Cardiac fibroblast (primary cell): ENCODE data around the gene CCZ1B.
"Not testable (repeated sequence)": the region's sequence is repeated elsewhere in the genome, so short reads cannot be mapped to it uniquely, and the experiment has no call there.

Source experiments
- DNase-seq, 2 donors: peaks; one replicate each; pipeline versions ENCODE4 v3.0.0 to v3.0.0-alpha.2; 2010; ENCODE audit warnings: low read depth in 2 of 2
- H3K4me3 ChIP-seq, 2 donors: replicated peaks in 1 of 2; 1 replicate in 1 of 2; 2 replicates in 1 of 2; pipeline ENCODE4 v1.5.1; 2011; ENCODE audit warnings: low read depth in 2 of 2, low read length in 2 of 2, mild to moderate bottlenecking in 2 of 2, moderate library complexity in 1 of 2
- CTCF ChIP-seq: IDR thresholded peaks from one replicate; pipeline ENCODE4 v1.5.1; 2011; ENCODE audit warnings: low read depth, mild to moderate bottlenecking, low read length, inconsistent platforms

CCZ1B gene

GRCh38 chr7:6826151-6826550 is at the start of gene CCZ1B:
CCZ1B (minus strand) TSS chr7:6826275; CDS start chr7:6826197, 78 bp downstream.
- peak; percentile 72 to 79 for DNase-seq

GRCh38 chr7:6875022-6875421 is 48.9 kb upstream of the CCZ1B start:
- not testable (repeated sequence) for DNase-seq, H3K4me3 ChIP-seq

More at GRCh38 chr7:6826151-6826550, at the start of gene CCZ1B:
- peak within 1 kb of the TSS; percentile 45 to 55 for H3K4me3 ChIP-seq

GRCh38 chr7:6872246-6872945 is 46.3 kb upstream of the CCZ1B start:
- not testable (repeated sequence) for DNase-seq

GRCh38 chr7:6871421-6872144 is 45.5 kb upstream of the CCZ1B start:
- DNase-seq, H3K4me3 ChIP-seq: not testable (repeated sequence)

More at GRCh38 chr7:6872246-6872945, 46.3 kb upstream of the CCZ1B start:
- H3K4me3 ChIP-seq, result not testable (repeated sequence)

- H3K4me3 ChIP-seq, DNase-seq: not testable (repeated sequence)
Measured at GRCh38 chr7:6864751-6865150, 38.7 kb upstream of the CCZ1B start.

- not testable (repeated sequence) for H3K4me3 ChIP-seq, DNase-seq
Measured at GRCh38 chr7:6864188-6864587, 38.1 kb upstream of the CCZ1B start.

- DNase-seq, H3K4me3 ChIP-seq: not testable (repeated sequence)
Measured at GRCh38 chr7:6862876-6863275, 36.8 kb upstream of the CCZ1B start.

- not testable (repeated sequence) for H3K4me3 ChIP-seq
- peak; percentile 53 to 54 for DNase-seq
- peak; percentile 59 for TF ChIP-seq CTCF
Measured at GRCh38 chr7:6857721-6858314, 31.7 kb upstream of the CCZ1B start.

GRCh38 chr7:6855563-6856131 is 29.6 kb upstream of the CCZ1B start:
- not testable (repeated sequence) for DNase-seq, H3K4me3 ChIP-seq

- DNase-seq, result not testable (repeated sequence)
- peak overlapping the region; percentile 14 to 41 for H3K4me3 ChIP-seq
Measured at GRCh38 chr7:6854747-6855562, 28.9 kb upstream of the CCZ1B start.

- not testable (repeated sequence) for H3K4me3 ChIP-seq, DNase-seq
Measured at GRCh38 chr7:6853681-6854080, 27.6 kb upstream of the CCZ1B start.

GRCh38 chr7:6849127-6849526 is 23.1 kb upstream of the CCZ1B start:
- not testable (repeated sequence) for H3K4me3 ChIP-seq, DNase-seq

- DNase-seq, H3K4me3 ChIP-seq: not testable (repeated sequence)
Measured at GRCh38 chr7:6847751-6848150, 21.7 kb upstream of the CCZ1B start.

- not testable (repeated sequence) for DNase-seq, H3K4me3 ChIP-seq
Measured at GRCh38 chr7:6845971-6846449, 19.9 kb upstream of the CCZ1B start.

- H3K4me3 ChIP-seq, DNase-seq: not testable (repeated sequence)
Measured at GRCh38 chr7:6843654-6844053, 17.6 kb upstream of the CCZ1B start.

GRCh38 chr7:6843092-6843491 is 17.0 kb upstream of the CCZ1B start:
- not testable (repeated sequence) for DNase-seq, H3K4me3 ChIP-seq
